LNCAP (cell line): ENCODE data around the gene CCL20.

Experiments
- CTCF ChIP-seq: fragments of 450-650 bp; IDR thresholded peaks from 2 replicates; pipeline ENCODE4 v1.5.1; 2017; ENCODE audit warnings: mild to moderate bottlenecking

The CCL20 gene

GRCh38 chr2:227818675-227819397, 5.2 kb downstream of the CCL20 start:
- no peak for TF ChIP-seq CTCF

GRCh38 chr2:227819398-227819697, 5.7 kb downstream of the CCL20 start:
- TF ChIP-seq CTCF = no peak

DNA sequence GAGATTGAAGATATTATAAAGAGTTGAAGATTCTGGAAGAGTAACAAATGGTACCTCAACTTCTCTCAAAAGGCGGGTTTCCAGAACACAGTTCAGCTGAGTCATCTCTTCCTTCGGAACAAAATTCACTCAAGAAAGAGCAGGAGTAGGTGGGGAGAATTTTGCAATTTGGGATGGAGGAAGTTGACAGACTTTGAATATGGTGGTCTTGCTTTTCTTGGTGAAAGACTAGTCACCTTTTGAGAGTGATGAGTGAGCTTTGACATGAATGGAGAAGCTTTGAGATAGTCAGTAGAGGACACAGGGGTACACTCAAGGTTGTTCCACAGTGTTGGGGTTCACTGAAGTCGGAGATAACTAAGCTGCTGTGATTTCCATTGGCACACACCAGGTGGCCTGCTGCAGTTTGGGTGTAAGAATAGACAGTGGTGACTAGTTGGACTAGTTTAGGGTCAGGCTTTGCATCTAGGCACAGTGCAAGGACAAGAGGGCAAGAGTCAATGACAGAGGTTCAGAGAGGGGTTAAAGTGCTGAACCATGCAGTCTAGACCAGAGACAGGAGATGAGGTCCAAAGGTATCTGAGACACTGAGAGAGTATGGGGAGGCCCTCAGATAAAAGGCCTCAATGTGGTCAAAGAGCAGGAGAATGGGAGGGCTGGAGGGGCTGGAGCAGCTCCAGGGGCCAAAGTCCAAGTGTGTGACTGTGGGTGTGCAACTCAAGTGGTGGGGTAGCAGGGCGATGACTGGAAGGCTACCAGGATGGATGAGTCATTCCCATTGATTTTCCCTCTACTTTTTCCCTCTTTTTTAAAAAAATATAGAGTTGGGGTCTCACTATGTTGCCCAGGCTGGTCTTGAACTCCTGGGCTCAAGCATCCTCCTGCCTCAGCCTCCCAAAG, 7.7 kb downstream of the CCL20 start:
- no peak for TF ChIP-seq CTCF

DNA sequence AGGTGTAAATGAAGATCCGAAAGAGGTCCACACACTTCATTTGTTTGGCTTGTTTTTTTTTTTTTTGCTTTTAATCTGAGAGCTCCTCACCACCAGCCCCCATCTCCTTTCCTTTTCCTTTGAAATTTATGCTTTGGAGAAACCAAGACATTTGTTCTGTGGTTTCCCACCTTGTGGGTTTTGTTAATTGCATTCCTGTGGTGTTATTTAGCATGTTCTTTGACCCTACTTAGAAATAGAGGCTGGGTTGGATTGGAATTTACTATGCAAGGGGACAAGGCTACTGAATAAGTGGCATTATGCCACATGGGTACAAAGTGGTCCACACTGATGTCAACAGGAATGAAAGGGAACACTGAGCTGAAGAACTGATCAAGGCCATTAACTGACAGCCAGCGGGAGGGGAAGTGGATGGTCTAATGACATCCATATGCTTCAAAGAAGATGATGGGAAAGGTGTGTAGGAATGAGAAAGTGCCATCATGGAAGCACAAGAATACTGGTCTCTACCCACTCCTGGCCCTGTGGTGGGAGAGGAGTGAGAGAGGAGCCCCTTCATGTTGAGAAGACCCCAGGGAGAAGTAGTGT, 8.9 kb downstream of the CCL20 start:
- no peak for TF ChIP-seq CTCF

- TF ChIP-seq CTCF = no peak
Measured at GRCh38 chr2:227823922-227824321, 10.3 kb downstream of the CCL20 start.

GRCh38 chr2:227824711-227825110, 11.1 kb downstream of the CCL20 start:
- no peak for TF ChIP-seq CTCF

GRCh38 chr2:227826019-227826521, 12.4 kb downstream of the CCL20 start:
- TF ChIP-seq CTCF = no peak
